HUES48 (cell line): ENCODE results near the gene PDS5B.

Source experiments
- H3K27ac ChIP-seq: one replicate; pipeline ENCODE4 v1.7.0; 2013; ENCODE audit warnings: low read depth, low read length, inconsistent platforms
- H3K27me3 ChIP-seq: 2 replicates; pipeline ENCODE4 v1.6.1; 2013; ENCODE audit warnings: mild to moderate bottlenecking, low read length; ENCODE audit not compliant: control insufficient read depth, insufficient read depth
- H3K36me3 ChIP-seq: 2 replicates; pipeline ENCODE4 v1.6.1; 2013; ENCODE audit warnings: low read length; ENCODE audit not compliant: control insufficient read depth, insufficient read depth
- H3K4me1 ChIP-seq: 2 replicates; pipeline ENCODE4 v1.6.1; 2013; ENCODE audit warnings: mild to moderate bottlenecking, low read length; ENCODE audit not compliant: control insufficient read depth, insufficient read depth
- H3K4me3 ChIP-seq: 2 replicates; pipeline ENCODE4 v1.5.1; 2013; ENCODE audit warnings: mild to moderate bottlenecking, low read depth, low read length
- H3K9ac ChIP-seq: 2 replicates; pipeline ENCODE4 v1.6.1; 2013; ENCODE audit warnings: mild to moderate bottlenecking, low read depth, low read length, moderate library complexity
- H3K9me3 ChIP-seq: 2 replicates; pipeline ENCODE4 v1.6.1; 2013; ENCODE audit warnings: low read length; ENCODE audit not compliant: control insufficient read depth, insufficient read depth

PDS5B gene

DNA sequence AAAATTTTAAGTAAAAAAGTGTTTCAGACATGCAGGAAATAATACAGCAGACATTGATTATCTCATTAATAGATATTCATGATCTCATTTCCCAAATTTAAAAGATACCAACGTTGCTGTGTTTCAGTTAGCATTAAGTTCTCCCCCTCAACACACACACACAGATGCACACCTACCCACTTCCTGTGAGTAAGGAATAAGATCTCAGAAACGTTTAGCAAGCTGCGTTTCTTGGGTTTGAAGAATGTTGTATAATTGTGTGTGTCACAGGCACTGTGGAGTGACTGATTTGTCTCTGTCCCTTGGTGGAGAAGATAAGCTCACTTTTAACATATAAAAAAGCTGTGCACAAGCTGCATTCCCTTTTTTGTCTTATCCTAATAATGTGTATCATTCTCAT lies 196.8 kb downstream of the PDS5B start:
- Histone ChIP-seq H3K27me3 (no peaks in the 10 kb centered on the region), H3K4me1 (no peaks in the 10 kb centered on the region), H3K27ac (no peak overlapping the region), H3K36me3 (peaks cover 6% of the 10 kb centered on the region; the same call in 1 of the 2 replicates), H3K9ac (no peak overlapping the region), H3K4me3 (no peak overlapping the region), H3K9me3 (no peaks in the 10 kb centered on the region)

DNA sequence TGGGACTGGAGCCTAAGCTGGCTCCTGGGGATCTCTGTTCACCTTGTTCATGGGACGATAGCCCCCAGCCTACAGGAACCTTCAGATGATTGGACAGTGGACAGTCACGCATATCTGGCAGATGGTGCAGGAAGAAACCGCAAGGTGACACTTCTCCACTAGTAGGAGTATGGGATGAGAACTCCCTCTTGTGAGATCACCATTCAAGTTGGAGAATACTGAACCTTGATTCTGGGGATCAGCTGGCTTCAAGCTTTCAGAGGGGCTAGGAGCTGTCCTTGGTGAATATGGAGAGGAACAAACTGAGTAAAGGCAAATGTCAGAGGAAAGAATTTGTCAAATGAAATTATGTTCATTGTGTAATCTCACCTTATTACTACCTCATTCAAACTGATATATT lies 204.5 kb downstream of the PDS5B start:
- no peak overlapping the region for H3K27ac ChIP-seq

DNA sequence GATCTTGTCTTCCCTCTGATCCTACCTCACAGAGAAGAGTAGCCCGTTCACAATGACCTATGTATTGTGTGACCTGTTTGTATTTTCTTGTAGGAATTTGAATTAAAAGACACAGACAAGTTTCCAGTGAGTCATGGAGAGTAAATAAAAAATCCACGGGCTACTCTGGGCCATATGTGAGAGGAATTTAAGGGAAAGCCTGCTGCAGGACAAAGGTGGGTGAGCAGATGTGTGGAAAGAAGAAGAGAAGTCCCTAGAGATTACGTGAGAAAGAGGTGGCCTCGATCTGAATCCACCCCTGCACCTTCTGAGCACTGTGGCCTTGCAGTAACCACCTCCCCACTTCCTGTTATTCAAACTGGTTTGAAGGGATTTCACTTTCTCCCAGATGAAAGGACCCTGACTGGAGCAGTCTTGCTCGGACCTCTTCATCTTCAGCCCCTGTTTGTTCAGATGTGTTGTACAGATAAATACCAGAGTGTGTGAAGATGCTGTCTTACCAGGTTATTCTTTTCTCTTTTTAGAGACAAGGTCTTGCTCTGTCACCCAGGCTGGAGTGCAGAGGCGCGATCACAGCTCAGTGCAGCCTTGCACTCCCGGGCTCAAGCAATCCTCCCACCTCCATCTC lies 205.4 kb downstream of the PDS5B start:
- H3K9ac ChIP-seq, result no peak overlapping the region
- H3K9me3 ChIP-seq, result no peaks in the 10 kb centered on the region
- no peak overlapping the region for H3K4me3 ChIP-seq
- H3K27me3 ChIP-seq, result no peaks in the 10 kb centered on the region
- no peaks in the 10 kb centered on the region for H3K36me3 ChIP-seq
- H3K27ac ChIP-seq, result no peak overlapping the region
- H3K4me1 ChIP-seq, result no peaks in the 10 kb centered on the region

More for the DNA sequence above, 204.5 kb downstream of the PDS5B start:
- H3K4me3 ChIP-seq, result no peak overlapping the region
- no peaks in the 10 kb centered on the region for H3K9me3 ChIP-seq
- no peaks in the 10 kb centered on the region for H3K36me3 ChIP-seq
- no peak overlapping the region for H3K9ac ChIP-seq
- no peaks in the 10 kb centered on the region for H3K27me3 ChIP-seq
- no peaks in the 10 kb centered on the region for H3K4me1 ChIP-seq

DNA sequence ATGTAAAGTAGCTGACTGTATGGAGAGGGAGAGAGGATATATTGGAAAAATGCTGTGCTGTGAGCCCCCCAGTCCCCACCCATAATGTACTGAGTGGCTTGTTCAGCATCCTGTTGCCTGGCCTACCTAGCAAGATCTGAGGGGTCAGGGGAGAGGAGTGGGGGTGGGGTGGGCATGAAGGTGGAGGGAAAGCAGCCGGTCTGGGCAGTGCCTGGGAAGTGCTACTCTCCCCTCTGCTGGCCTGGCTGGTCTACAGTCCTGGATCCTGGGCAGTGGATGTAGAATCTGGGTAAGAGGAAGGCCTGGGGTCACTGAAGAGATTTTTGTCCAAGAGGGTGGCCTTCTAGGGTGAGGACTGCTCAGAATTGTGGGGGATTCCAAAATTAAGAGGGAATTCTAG lies 210.5 kb downstream of the PDS5B start:
- Histone ChIP-seq H3K27me3 (no peaks in the 10 kb centered on the region), H3K9me3 (no peaks in the 10 kb centered on the region), H3K27ac (no peak overlapping the region), H3K4me3 (no peak overlapping the region), H3K4me1 (no peaks in the 10 kb centered on the region), H3K36me3 (no peaks in the 10 kb centered on the region), H3K9ac (no peak overlapping the region)

DNA sequence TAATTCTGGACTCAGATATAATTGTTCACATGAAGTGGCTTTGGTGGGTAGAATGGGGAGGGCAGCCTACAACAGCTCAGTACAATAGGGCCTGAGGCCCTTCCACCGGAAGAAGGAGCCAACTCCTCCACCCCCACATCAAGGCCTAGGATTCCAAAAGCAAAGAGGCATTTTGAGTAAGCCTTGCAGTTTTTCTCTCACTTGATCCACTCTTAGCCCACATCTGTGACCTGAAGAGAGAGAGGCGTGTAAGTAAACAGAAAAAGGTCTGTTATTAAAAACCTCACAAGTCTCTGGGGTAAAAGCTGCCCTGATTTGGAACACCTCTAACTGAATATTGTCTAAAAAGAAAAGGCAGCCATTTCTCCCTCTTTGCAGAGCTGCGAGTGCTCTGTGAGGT lies 215.9 kb downstream of the PDS5B start:
- no peaks in the 10 kb centered on the region for H3K27me3 ChIP-seq
- no peak overlapping the region for H3K9ac ChIP-seq
- H3K9me3 ChIP-seq, result no peaks in the 10 kb centered on the region
- H3K4me1 ChIP-seq, result peaks cover 9% of the 10 kb centered on the region; the same call in 1 of the 2 replicates
- no peak overlapping the region for H3K4me3 ChIP-seq
- no peak overlapping the region for H3K27ac ChIP-seq
- H3K36me3 ChIP-seq, result no peaks in the 10 kb centered on the region

DNA sequence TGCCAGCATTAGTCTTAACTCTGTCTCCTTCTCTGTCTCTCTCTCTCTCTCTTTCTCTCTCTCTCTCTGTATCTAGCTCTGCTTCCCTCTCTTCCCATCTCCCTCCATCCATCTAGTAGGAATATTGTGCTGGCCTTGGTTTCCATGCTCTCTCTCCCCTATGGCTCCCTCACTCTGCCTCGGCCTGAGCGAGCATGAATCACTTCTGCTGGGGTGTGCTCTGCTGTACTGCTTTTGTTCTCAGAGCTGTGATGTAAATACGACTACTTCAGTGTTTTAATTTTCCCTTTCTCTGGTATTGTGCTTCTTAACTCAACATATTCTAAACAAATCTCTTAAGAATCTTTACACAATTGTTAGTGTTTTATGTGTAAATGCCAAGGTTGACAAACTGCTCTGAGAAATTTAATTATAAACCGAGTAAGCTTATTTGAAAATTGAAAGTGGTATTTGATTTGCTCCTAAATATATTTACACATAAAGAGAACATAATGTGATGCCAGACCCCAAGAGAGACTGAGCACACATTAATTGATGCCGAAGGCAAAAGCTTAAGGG lies 218.5 kb downstream of the PDS5B start:
- Histone ChIP-seq H3K27me3 (no peaks in the 10 kb centered on the region), H3K9me3 (no peaks in the 10 kb centered on the region), H3K9ac (no peak overlapping the region), H3K4me1 (peaks cover 9% of the 10 kb centered on the region; the same call in 1 of the 2 replicates), H3K36me3 (no peaks in the 10 kb centered on the region), H3K4me3 (no peak overlapping the region), H3K27ac (no peak overlapping the region)

DNA sequence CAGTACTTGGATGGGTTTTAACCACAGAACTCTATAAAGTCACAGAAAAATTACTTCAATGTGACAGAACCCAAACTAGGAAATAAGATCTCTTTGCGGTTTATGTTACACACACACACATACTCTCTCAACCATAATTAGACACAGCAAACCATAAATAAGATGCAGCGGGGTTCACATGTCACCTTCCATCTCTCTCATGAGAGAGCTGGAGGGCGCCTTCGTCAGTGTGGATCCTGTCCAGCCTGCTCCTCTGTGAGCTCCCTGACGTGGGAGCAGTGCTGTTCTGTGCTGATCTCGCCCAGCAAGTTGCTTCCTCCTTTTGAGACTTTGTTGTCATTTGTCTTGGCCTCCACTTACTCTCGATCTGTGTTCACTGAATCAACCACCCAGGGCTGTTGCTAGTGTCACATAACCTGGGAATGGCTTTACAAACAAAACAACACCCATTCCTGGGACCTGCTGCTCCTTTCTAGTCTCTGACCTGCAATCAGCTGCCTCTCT lies 225.1 kb downstream of the PDS5B start:
- Histone ChIP-seq H3K36me3 (no peaks in the 10 kb centered on the region), H3K9me3 (no peaks in the 10 kb centered on the region), H3K4me3 (no peak overlapping the region), H3K27me3 (no peaks in the 10 kb centered on the region), H3K9ac (no peak overlapping the region), H3K27ac (no peak overlapping the region), H3K4me1 (no peaks in the 10 kb centered on the region)

DNA sequence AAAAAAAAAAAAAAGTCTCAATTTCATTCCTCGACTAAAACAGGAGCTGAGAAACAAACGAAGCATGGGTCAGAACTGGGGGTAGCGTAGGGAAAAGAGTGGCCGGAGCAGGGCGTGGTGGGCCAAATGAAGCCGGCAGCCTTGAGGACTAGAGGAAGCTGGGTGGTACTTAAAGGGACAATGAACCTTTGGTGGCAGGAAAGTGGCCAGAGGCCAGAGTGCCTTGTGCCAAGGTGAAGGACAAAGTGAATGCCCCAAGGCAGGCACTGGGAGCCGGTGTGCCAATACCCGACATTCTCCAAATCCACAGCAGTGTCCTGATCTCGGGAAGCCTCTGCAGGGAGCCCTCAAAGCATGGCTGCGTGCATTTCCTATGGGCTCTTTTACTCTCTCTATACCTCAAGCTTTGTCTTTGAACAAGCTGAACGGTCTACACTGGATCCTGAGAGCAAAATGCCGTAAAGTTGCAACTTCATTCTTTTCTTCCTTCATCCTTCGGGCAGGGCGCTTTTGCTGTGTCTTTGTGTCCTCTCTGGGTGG lies 235.0 kb downstream of the PDS5B start:
- Histone ChIP-seq H3K36me3 (no peaks in the 10 kb centered on the region), H3K27ac (no peak overlapping the region), H3K9me3 (no peaks in the 10 kb centered on the region), H3K9ac (no peak overlapping the region), H3K4me1 (peaks cover 14% of the 10 kb centered on the region), H3K27me3 (no peaks in the 10 kb centered on the region), H3K4me3 (no peak overlapping the region)

DNA sequence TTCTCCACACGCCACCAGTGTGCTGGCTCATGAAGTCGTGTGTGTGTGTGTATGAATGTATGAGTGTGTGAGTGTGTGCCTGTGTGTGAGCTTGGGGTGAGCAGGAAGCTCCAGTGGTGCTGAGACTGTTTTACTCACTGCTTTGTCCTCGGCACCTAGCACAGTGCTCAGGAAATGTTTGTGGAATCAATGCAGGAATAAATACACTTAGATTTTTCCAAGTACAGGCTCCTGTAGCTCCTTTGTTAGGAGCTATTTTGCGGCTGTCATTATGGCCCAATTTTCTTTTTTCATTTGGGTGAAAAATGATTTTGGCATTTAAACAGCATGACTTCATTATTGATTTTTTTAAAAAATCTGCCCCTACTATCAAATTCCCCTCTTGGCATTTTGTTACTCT lies 236.5 kb downstream of the PDS5B start:
- no peak overlapping the region for H3K4me3 ChIP-seq
- peaks cover 14% of the 10 kb centered on the region for H3K4me1 ChIP-seq
- H3K9ac ChIP-seq, result no peak overlapping the region
- no peaks in the 10 kb centered on the region for H3K36me3 ChIP-seq
- no peak overlapping the region for H3K27ac ChIP-seq
- no peaks in the 10 kb centered on the region for H3K27me3 ChIP-seq
- H3K9me3 ChIP-seq, result no peaks in the 10 kb centered on the region

DNA sequence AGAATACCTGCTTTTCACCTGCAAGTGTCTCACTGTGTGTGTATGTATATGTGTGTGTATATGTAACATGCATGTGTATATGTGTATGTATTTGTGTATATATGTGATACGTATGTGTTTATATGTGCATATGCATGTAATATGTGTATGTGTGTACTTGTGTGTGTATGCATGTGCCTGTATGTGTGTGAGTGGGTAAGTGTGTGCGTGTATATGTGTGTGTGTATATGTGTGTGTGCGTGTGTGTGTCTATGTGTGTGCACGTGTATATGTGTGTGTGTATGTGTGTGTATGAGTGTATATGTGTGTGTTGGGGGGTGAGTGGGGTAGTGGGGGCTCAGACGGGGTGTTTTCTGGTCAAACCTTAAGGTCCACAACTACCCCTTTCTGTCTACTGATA lies 237.3 kb downstream of the PDS5B start:
- no peak overlapping the region for H3K4me3 ChIP-seq
- no peaks in the 10 kb centered on the region for H3K36me3 ChIP-seq
- H3K9ac ChIP-seq, result no peak overlapping the region
- H3K27me3 ChIP-seq, result no peaks in the 10 kb centered on the region
- peaks cover 14% of the 10 kb centered on the region for H3K4me1 ChIP-seq
- no peaks in the 10 kb centered on the region for H3K9me3 ChIP-seq
- no peak overlapping the region for H3K27ac ChIP-seq

DNA sequence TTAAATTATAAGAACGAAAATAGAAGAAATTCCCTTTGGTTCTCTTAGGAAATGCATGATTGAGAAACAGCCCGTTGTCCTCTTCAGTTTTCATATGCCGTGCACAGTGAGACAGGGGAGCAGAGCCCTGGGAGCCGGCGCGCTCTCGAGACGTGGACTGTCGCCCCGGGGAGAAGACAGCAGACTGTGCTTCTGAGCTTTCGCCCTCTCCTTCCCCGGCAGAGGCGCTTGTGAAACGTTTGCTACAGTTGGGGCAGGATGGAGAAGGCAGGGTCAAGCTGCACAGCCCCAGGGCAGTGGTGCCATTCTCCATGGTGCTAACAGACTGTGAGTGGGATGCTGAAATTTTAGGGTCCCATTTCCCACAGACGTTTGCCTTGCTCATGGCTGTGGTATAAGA lies 237.8 kb downstream of the PDS5B start:
- H3K4me3 ChIP-seq, result no peak overlapping the region
- H3K27ac ChIP-seq, result peak overlapping the region; percentile 94
- H3K36me3 ChIP-seq, result no peaks in the 10 kb centered on the region
- peaks cover 14% of the 10 kb centered on the region for H3K4me1 ChIP-seq
- peak overlapping the region; percentile 26; the same call in 1 of the 2 replicates for H3K9ac ChIP-seq
- no peaks in the 10 kb centered on the region for H3K9me3 ChIP-seq
- H3K27me3 ChIP-seq, result no peaks in the 10 kb centered on the region
